ENCODE data around the gene FGF18. TPM values are rescaled to one million over a fixed set of nuclear protein-coding genes. Genes with fewer than 3 reads are reported as not detected.

The FGF18 gene
- total RNA-seq, 2 donors from 2014 or later: 0.41 to 0.51 TPM

- WGBS: 97% methylated on average over 25 of the region's 25 CpGs
- no peaks in the 10 kb centered on the region for H3K27me3 ChIP-seq (replicated peaks; ENCODE audit: insufficient read depth)
- H3K9me3 ChIP-seq: no peaks in the 10 kb centered on the region
- H3K4me3 ChIP-seq: no peak overlapping the region
- no peak for TF ChIP-seq POLR2A (IDR thresholded peaks at IDR 0.05)
- no peak for TF ChIP-seq POLR2AphosphoS5 (IDR thresholded peaks at IDR 0.05)
- no peak for TF ChIP-seq CTCF (IDR thresholded peaks at IDR 0.05)
- no peak overlapping the region for H3K27ac ChIP-seq
- intact Hi-C loops (cut with DNase I): no loop called here
- peaks cover 8% of the 10 kb centered on the region for H3K4me1 ChIP-seq (replicated peaks)
- no peaks in the 10 kb centered on the region for H3K36me3 ChIP-seq
- no peak for DNase-seq (ENCODE audit: low spot score)
Measured at GRCh38 chr5:171386006-171386671, 33.3 kb upstream of the FGF18 start.

GRCh38 chr5:171386861-171387344, 32.5 kb upstream of the FGF18 start:
- Histone ChIP-seq H3K4me3 (peak overlapping the region; percentile 75 to 81), H3K27ac (peak overlapping the region; percentile 85 to 93), H3K36me3 (no peaks in the 10 kb centered on the region), H3K27me3 (replicated peaks; ENCODE audit: insufficient read depth) (no peaks in the 10 kb centered on the region), H3K9me3 (no peaks in the 10 kb centered on the region), H3K4me1 (replicated peaks) (peaks cover 11% of the 10 kb centered on the region)
- TF ChIP-seq POLR2A (IDR thresholded peaks at IDR 0.05) (no peak), POLR2AphosphoS5 (IDR thresholded peaks at IDR 0.05) (no peak), CTCF (IDR thresholded peaks at IDR 0.05) (no peak)
- WGBS: 12% methylated on average over 20 of the region's 20 CpGs
- intact Hi-C loops (cut with DNase I): no loop called here
- no peak for DNase-seq (ENCODE audit: low spot score)

GRCh38 chr5:171387345-171387969, 32.0 kb upstream of the FGF18 start, which contains the start of gene NPM1:
TSS of gene NPM1 (plus strand) at chr5:171387849. CDS start at chr5:171387949, 100 bp downstream.
- intact Hi-C loops (cut with DNase I): no loop called here
- Histone ChIP-seq H3K27me3 (replicated peaks; ENCODE audit: insufficient read depth) (no peaks in the 10 kb centered on the region), H3K36me3 (no peaks in the 10 kb centered on the region), H3K4me1 (replicated peaks) (peaks cover 11% of the 10 kb centered on the region), H3K27ac (peak within 1 kb of the TSS; percentile 85 to 93), H3K9me3 (no peaks in the 10 kb centered on the region), H3K4me3 (peak within 1 kb of the TSS; percentile 75 to 81)
- TF ChIP-seq POLR2A (IDR thresholded peaks at IDR 0.05) (peak; percentile 84), POLR2AphosphoS5 (IDR thresholded peaks at IDR 0.05) (peak; percentile 93), CTCF (IDR thresholded peaks at IDR 0.05) (peak in 1 of 4 experiments; percentile 12)
- under 1% methylated on average over 56 of the region's 56 CpGs for WGBS
- peak; percentile 97 for DNase-seq (ENCODE audit: low spot score)

GRCh38 chr5:171387970-171388815, 31.3 kb upstream of the FGF18 start:
- H3K36me3 ChIP-seq: no peaks in the 10 kb centered on the region
- intact Hi-C loops (cut with DNase I): no loop called here
- peak overlapping the region; percentile 75 to 81 for H3K4me3 ChIP-seq
- peak overlapping the region; percentile 85 to 93 for H3K27ac ChIP-seq
- H3K9me3 ChIP-seq: no peaks in the 10 kb centered on the region
- no peak for TF ChIP-seq CTCF (IDR thresholded peaks at IDR 0.05)
- peak; percentile 20 for TF ChIP-seq POLR2AphosphoS5 (IDR thresholded peaks at IDR 0.05)
- TF ChIP-seq POLR2A (IDR thresholded peaks at IDR 0.05): no peak
- under 1% methylated on average over 56 of the region's 56 CpGs for WGBS
- peak; percentile 53 for DNase-seq (ENCODE audit: low spot score)
- no peaks in the 10 kb centered on the region for H3K27me3 ChIP-seq (replicated peaks; ENCODE audit: insufficient read depth)
- peaks cover 11% of the 10 kb centered on the region for H3K4me1 ChIP-seq (replicated peaks)
